ENCODE results near the gene SLC16A10. TPM values are rescaled to one million over a fixed set of nuclear protein-coding genes. Genes with fewer than 3 reads are reported as not detected.

SLC16A10 gene
- total RNA-seq, 1 experiment from 2014 or later, result 0.18 TPM

- POLR2A ChIA-PET, result interaction anchor here (0.7 kb wide), 1 partner anchor 98 kb away, joined by 3 read pairs; no protein-coding TSS in a partner anchor
- TF ChIP-seq REST (IDR thresholded peaks at IDR 0.05; ENCODE audit: insufficient read depth in 1 of 2, low read depth in 2 of 2, low read length in 1 of 2) (no peak), SIN3A (IDR thresholded peaks at IDR 0.05; ENCODE audit: borderline replicate concordance, insufficient read depth, low read depth, low read length) (no peak), POLR2AphosphoS5 (IDR thresholded peaks at IDR 0.05; ENCODE audit: low read depth, low read length) (no peak), CTCF (IDR thresholded peaks at IDR 0.05) (no peak), TCF7L2 (IDR thresholded peaks at IDR 0.05; ENCODE audit: low read depth, low read length) (no peak)
- intact Hi-C loops (cut with micrococcal nuclease; ENCODE audit: unreplicated experiment), result no loop called here
- CTCF ChIA-PET, result no interaction called here
- Histone ChIP-seq H3K4me3 (ENCODE audit: low read depth in 2 of 2, low read length in 2 of 2) (peak overlapping the region; percentile 77 to 87), H3K4me1 (ENCODE audit: control insufficient read depth, insufficient read depth, low read length) (peaks cover 27% of the 10 kb centered on the region), H3K27ac (ENCODE audit: low read length) (peak overlapping the region; percentile 90), H3K36me3 (ENCODE audit: control insufficient read depth, insufficient read depth, low read length) (0 out of 2 replicates have a peak, but pooled peaks cover 5% of the 10 kb centered on the region), H3K27me3 (ENCODE audit: control insufficient read depth, insufficient read depth, low read length) (peaks cover 10% of the 10 kb centered on the region), H3K9me3 (ENCODE audit: control insufficient read depth, insufficient read depth, low read depth, low read length) (no peaks in the 10 kb centered on the region)
- ATAC-seq (no peak), DNase-seq (ENCODE audit: low read depth, low spot score) (no peak)
- in situ Hi-C loops (cut with HindIII; ENCODE audit: low pct_unique_long_range_greater_than_20kb, low sequenced_read_pairs), result no loop called here
- TSS peak; percentile 65 for BruUV-seq (replicated peaks)
These were observed 173.4 kb downstream of the SLC16A10 start for GRCh38 chr6:111260570-111261298.

- no peak for ATAC-seq
These were observed 176.5 kb downstream of the SLC16A10 start for GRCh38 chr6:111263837-111264236.

More at GRCh38 chr6:111263837-111264236, 176.5 kb downstream of the SLC16A10 start:
- Histone ChIP-seq H3K27ac (ENCODE audit: low read length) (no peak overlapping the region), H3K27me3 (ENCODE audit: control insufficient read depth, insufficient read depth, low read length) (no peaks in the 10 kb centered on the region), H3K4me1 (ENCODE audit: control insufficient read depth, insufficient read depth, low read length) (peaks cover 18% of the 10 kb centered on the region), H3K9me3 (ENCODE audit: control insufficient read depth, insufficient read depth, low read depth, low read length) (no peaks in the 10 kb centered on the region), H3K36me3 (ENCODE audit: control insufficient read depth, insufficient read depth, low read length) (peaks cover 16% of the 10 kb centered on the region), H3K4me3 (ENCODE audit: low read depth in 2 of 2, low read length in 2 of 2) (no peak overlapping the region)
- no peak for DNase-seq (ENCODE audit: low read depth, low spot score)
- intact Hi-C loops (cut with micrococcal nuclease; ENCODE audit: unreplicated experiment), result no loop called here
- ChIA-PET CTCF (no interaction called here), POLR2A (interaction anchor here (0.6 kb wide), 1 partner anchor 7 kb away, joined by 19 read pairs; no protein-coding TSS in a partner anchor)
- in situ Hi-C loops (cut with HindIII; ENCODE audit: low pct_unique_long_range_greater_than_20kb, low sequenced_read_pairs), result no loop called here
- BruUV-seq (replicated peaks), result no TSS peak
- TF ChIP-seq CTCF (IDR thresholded peaks at IDR 0.05) (no peak), TCF7L2 (IDR thresholded peaks at IDR 0.05; ENCODE audit: low read depth, low read length) (no peak), POLR2AphosphoS5 (IDR thresholded peaks at IDR 0.05; ENCODE audit: low read depth, low read length) (no peak), SIN3A (IDR thresholded peaks at IDR 0.05; ENCODE audit: borderline replicate concordance, insufficient read depth, low read depth, low read length) (no peak), REST (IDR thresholded peaks at IDR 0.05; ENCODE audit: insufficient read depth in 1 of 2, low read depth in 2 of 2, low read length in 1 of 2) (no peak)
